Inflammatory macrophage (primary cell): Measurements from ENCODE around the gene FRMD6.
"Not testable (repeated sequence)": the region's sequence is repeated elsewhere in the genome, so short reads cannot be mapped to it uniquely, and the experiment has no call there.

Experiments
- DNase-seq, 2 donors: peaks; one replicate each; pipeline ENCODE4 v3.0.0-alpha.2; 2020 to 2022

The FRMD6 gene

GRCh38 chr14:51726166-51726899 lies 74.6 kb downstream of the FRMD6 start:
- DNase-seq, result no peak

GRCh38 chr14:51727526-51727925 lies 75.8 kb downstream of the FRMD6 start:
- no peak for DNase-seq

- no peak for DNase-seq
Measured at GRCh38 chr14:51730098-51730497, 78.4 kb downstream of the FRMD6 start.

GRCh38 chr14:51730684-51731083 lies 79.0 kb downstream of the FRMD6 start:
- DNase-seq, result no peak

GRCh38 chr14:51732494-51733112 lies 80.9 kb downstream of the FRMD6 start:
- DNase-seq, result no peak

GRCh38 chr14:51733147-51733546 lies 81.4 kb downstream of the FRMD6 start:
- no peak for DNase-seq

- no peak for DNase-seq
Measured at GRCh38 chr14:51735851-51736250, 84.1 kb downstream of the FRMD6 start.

- DNase-seq, result no peak
Measured at GRCh38 chr14:51738754-51739153, 87.0 kb downstream of the FRMD6 start.

GRCh38 chr14:51743588-51744000 lies 91.9 kb downstream of the FRMD6 start:
- DNase-seq, result no peak

- DNase-seq, result no peak
Measured at GRCh38 chr14:51744372-51745130, 92.8 kb downstream of the FRMD6 start.

GRCh38 chr14:51746823-51747222 lies 95.1 kb downstream of the FRMD6 start:
- not testable (repeated sequence) for DNase-seq

GRCh38 chr14:51750542-51750941 lies 98.8 kb downstream of the FRMD6 start:
- no peak for DNase-seq

- DNase-seq, result not testable (repeated sequence)
Measured at GRCh38 chr14:51751611-51752345, 100.1 kb downstream of the FRMD6 start.

GRCh38 chr14:51757756-51758155 lies 106.0 kb downstream of the FRMD6 start:
- peak; percentile 50 to 74 for DNase-seq

- no peak for DNase-seq
Measured at GRCh38 chr14:51759950-51760349, 108.2 kb downstream of the FRMD6 start.

GRCh38 chr14:51765726-51766125 lies 114.0 kb downstream of the FRMD6 start:
- not testable (repeated sequence) for DNase-seq

GRCh38 chr14:51766586-51766985 lies 114.9 kb downstream of the FRMD6 start:
- DNase-seq, result not testable (repeated sequence)

- DNase-seq, result not testable (repeated sequence)
Measured at GRCh38 chr14:51769261-51769660, 117.6 kb downstream of the FRMD6 start.

GRCh38 chr14:51774209-51774608 lies 122.5 kb downstream of the FRMD6 start:
- no peak for DNase-seq

GRCh38 chr14:51776102-51776894 lies 124.6 kb downstream of the FRMD6 start:
- DNase-seq, result peak; percentile 32 to 46

GRCh38 chr14:51780006-51780692 lies 128.4 kb downstream of the FRMD6 start:
- DNase-seq, result peak; percentile 63 to 64
